Activated naive CD8-positive, alpha-beta T cell treated with anti-CD3 and anti-CD28 coated beads, Interleukin-2, amount 50 U/mL, for 24 hours (primary cell): ENCODE results near the gene RAC3.

ENCODE experiments used
- ATAC-seq: fragments of 150-1000 bp; cut with Tn5 transposase; one replicate; pipeline ENCODE4 v1.10.0; 2021
- DNase-seq: peaks from one replicate; pipeline ENCODE4 v3.0.0; 2021
- H3K27ac Mint-ChIP-seq: one replicate; pipeline ENCODE4 v1.8.0; 2021; ENCODE audit warnings: mild to moderate bottlenecking, mixed read lengths
- H3K27me3 Mint-ChIP-seq: one replicate; pipeline ENCODE4 v1.8.0; 2021; ENCODE audit warnings: mixed read lengths
- H3K36me3 Mint-ChIP-seq: one replicate; pipeline ENCODE4 v1.8.0; 2021; ENCODE audit warnings: low read depth, mixed read lengths
- H3K4me1 Mint-ChIP-seq: one replicate; pipeline ENCODE4 v1.8.0; 2021; ENCODE audit warnings: mixed read lengths
- H3K4me3 Mint-ChIP-seq: one replicate; pipeline ENCODE4 v1.8.0; 2021; ENCODE audit warnings: mild to moderate bottlenecking, moderate library complexity, mixed read lengths
- H3K9me3 Mint-ChIP-seq: one replicate; pipeline ENCODE4 v1.8.0; 2021; ENCODE audit warnings: mixed read lengths

Gene RAC3

GRCh38 chr17:82063424-82064415 lies 32.2 kb downstream of the RAC3 start:
- H3K9me3 Mint-ChIP-seq: no peaks in the 10 kb centered on the region

GRCh38 chr17:82064433-82065192 lies 33.1 kb downstream of the RAC3 start:
- Mint-ChIP-seq H3K9me3 (no peaks in the 10 kb centered on the region), H3K36me3 (peaks cover 2% of the 10 kb centered on the region), H3K27me3 (no peaks in the 10 kb centered on the region), H3K4me1 (peaks cover 16% of the 10 kb centered on the region), H3K27ac (peak overlapping the region; percentile 71), H3K4me3 (peak overlapping the region; percentile 74)
- no peak for DNase-seq
- ATAC-seq: no peak

More at GRCh38 chr17:82063424-82064415, 32.2 kb downstream of the RAC3 start:
- DNase-seq (no peak), ATAC-seq (no peak)
- Mint-ChIP-seq H3K36me3 (peaks cover 2% of the 10 kb centered on the region), H3K27ac (peak overlapping the region; percentile 71), H3K27me3 (no peaks in the 10 kb centered on the region), H3K4me3 (peak overlapping the region; percentile 74), H3K4me1 (peaks cover 16% of the 10 kb centered on the region)

GRCh38 chr17:82065193-82065637 lies 33.7 kb downstream of the RAC3 start:
- peaks cover 16% of the 10 kb centered on the region for H3K4me1 Mint-ChIP-seq
- DNase-seq (peak; percentile 29), ATAC-seq (peak; percentile 35)
- peak overlapping the region; percentile 31 for H3K27ac Mint-ChIP-seq
- H3K27me3 Mint-ChIP-seq: no peaks in the 10 kb centered on the region
- no peaks in the 10 kb centered on the region for H3K9me3 Mint-ChIP-seq
- H3K36me3 Mint-ChIP-seq: peaks cover under 1% of the 10 kb centered on the region
- peak overlapping the region; percentile 74 for H3K4me3 Mint-ChIP-seq

- Mint-ChIP-seq H3K27me3 (no peaks in the 10 kb centered on the region), H3K4me1 (peaks cover 16% of the 10 kb centered on the region), H3K27ac (peak within 1 kb of the TSS; percentile 87), H3K4me3 (peak within 1 kb of the TSS; percentile 83), H3K36me3 (no peaks in the 10 kb centered on the region), H3K9me3 (no peaks in the 10 kb centered on the region)
- DNase-seq: peak; percentile 81
- ATAC-seq: peak; percentile 77
Measured at GRCh38 chr17:82065638-82066303, 34.3 kb downstream of the RAC3 start, which contains the start of gene DUS1L. Gene DUS1L, minus strand, starts transcription at chr17:82065804. Its CDS starts 745 bp downstream, at chr17:82065059.

- H3K9me3 Mint-ChIP-seq: no peaks in the 10 kb centered on the region
- no peak overlapping the region for H3K4me3 Mint-ChIP-seq
- no peaks in the 10 kb centered on the region for H3K27me3 Mint-ChIP-seq
- H3K27ac Mint-ChIP-seq: no peak overlapping the region
- DNase-seq (no peak), ATAC-seq (no peak)
- no peaks in the 10 kb centered on the region for H3K36me3 Mint-ChIP-seq
- H3K4me1 Mint-ChIP-seq: peaks cover 9% of the 10 kb centered on the region
Measured at GRCh38 chr17:82070611-82071010, 39.1 kb downstream of the RAC3 start.

GRCh38 chr17:82072827-82073226 lies 41.3 kb downstream of the RAC3 start:
- Mint-ChIP-seq H3K9me3 (no peaks in the 10 kb centered on the region), H3K27me3 (no peaks in the 10 kb centered on the region), H3K4me1 (no peaks in the 10 kb centered on the region), H3K27ac (no peak overlapping the region), H3K36me3 (no peaks in the 10 kb centered on the region), H3K4me3 (no peak overlapping the region)
- no peak for DNase-seq
- ATAC-seq: no peak

- Mint-ChIP-seq H3K4me1 (no peaks in the 10 kb centered on the region), H3K9me3 (no peaks in the 10 kb centered on the region), H3K36me3 (peaks cover 3% of the 10 kb centered on the region), H3K27ac (no peak overlapping the region), H3K4me3 (no peak overlapping the region), H3K27me3 (no peaks in the 10 kb centered on the region)
- ATAC-seq (no peak), DNase-seq (no peak)
Measured at GRCh38 chr17:82073446-82073845, 42.0 kb downstream of the RAC3 start.

GRCh38 chr17:82076018-82076784 lies 44.7 kb downstream of the RAC3 start:
- ATAC-seq (no peak), DNase-seq (no peak)
- Mint-ChIP-seq H3K4me1 (no peaks in the 10 kb centered on the region), H3K27me3 (no peaks in the 10 kb centered on the region), H3K36me3 (peaks cover 9% of the 10 kb centered on the region), H3K27ac (no peak overlapping the region), H3K9me3 (no peaks in the 10 kb centered on the region), H3K4me3 (no peak overlapping the region)

- no peaks in the 10 kb centered on the region for H3K9me3 Mint-ChIP-seq
- H3K27ac Mint-ChIP-seq: no peak overlapping the region
- DNase-seq (no peak), ATAC-seq (peak; percentile 22)
- H3K4me1 Mint-ChIP-seq: no peaks in the 10 kb centered on the region
- no peaks in the 10 kb centered on the region for H3K27me3 Mint-ChIP-seq
- H3K4me3 Mint-ChIP-seq: no peak overlapping the region
- H3K36me3 Mint-ChIP-seq: peaks cover 9% of the 10 kb centered on the region
Measured at GRCh38 chr17:82076785-82077591, 45.5 kb downstream of the RAC3 start.

- Mint-ChIP-seq H3K4me1 (no peaks in the 10 kb centered on the region), H3K27ac (no peak overlapping the region), H3K36me3 (peaks cover 9% of the 10 kb centered on the region), H3K4me3 (peak overlapping the region; percentile 25), H3K9me3 (no peaks in the 10 kb centered on the region), H3K27me3 (no peaks in the 10 kb centered on the region)
- peak; percentile 4 for ATAC-seq
- DNase-seq: no peak
Measured at GRCh38 chr17:82077617-82078358, 46.3 kb downstream of the RAC3 start.

- Mint-ChIP-seq H3K9me3 (no peaks in the 10 kb centered on the region), H3K36me3 (peaks cover 14% of the 10 kb centered on the region), H3K4me1 (no peaks in the 10 kb centered on the region), H3K4me3 (no peak overlapping the region), H3K27ac (no peak overlapping the region), H3K27me3 (no peaks in the 10 kb centered on the region)
- no peak for ATAC-seq
- no peak for DNase-seq
Measured at GRCh38 chr17:82078433-82078832, 47.0 kb downstream of the RAC3 start.

GRCh38 chr17:82079001-82079677 lies 47.7 kb downstream of the RAC3 start:
- no peak for ATAC-seq

More at GRCh38 chr17:82079001-82079677, 47.7 kb downstream of the RAC3 start:
- no peaks in the 10 kb centered on the region for H3K9me3 Mint-ChIP-seq
- no peak overlapping the region for H3K4me3 Mint-ChIP-seq
- no peak for DNase-seq
- H3K27me3 Mint-ChIP-seq: no peaks in the 10 kb centered on the region
- H3K4me1 Mint-ChIP-seq: no peaks in the 10 kb centered on the region
- H3K27ac Mint-ChIP-seq: no peak overlapping the region
- H3K36me3 Mint-ChIP-seq: peaks cover 16% of the 10 kb centered on the region
